ENCODE data around the gene PDIA4. TPM values are rescaled to one million over a fixed set of nuclear protein-coding genes. Genes with fewer than 3 reads are reported as not detected.

Gene PDIA4
- total RNA-seq, 4 donors from 2014 or later: 48.6 to 61.8 (median 57.4) TPM

DNA sequence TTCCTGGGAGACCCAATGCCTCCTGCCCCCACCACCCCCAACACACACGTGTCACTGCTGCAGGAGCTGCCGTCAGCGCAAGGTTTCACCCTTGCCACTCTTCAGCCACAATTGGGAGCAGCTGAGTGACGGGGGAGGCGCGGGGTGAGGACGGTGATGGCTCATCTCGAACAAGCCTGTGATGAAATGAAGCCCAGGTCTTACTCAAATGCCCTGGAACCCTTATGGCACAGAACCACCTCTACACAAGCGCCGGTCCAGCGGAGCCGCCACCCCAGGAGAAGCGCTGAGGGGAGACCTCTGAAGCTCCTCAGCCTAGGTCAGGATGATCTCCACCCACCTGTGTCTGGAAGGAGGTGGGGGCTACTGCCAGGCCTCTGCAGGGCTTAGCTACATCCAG, 25.7 kb downstream of the PDIA4 start:
- no peak overlapping the region for H3K4me3 ChIP-seq
- WGBS: 89% methylated on average over 6 of the region's 13 CpGs
- H3K4me1 ChIP-seq: no peaks in the 10 kb centered on the region
- H3K27ac ChIP-seq: no peak overlapping the region
- no peaks in the 10 kb centered on the region for H3K27me3 ChIP-seq
- no peaks in the 10 kb centered on the region for H3K9me3 ChIP-seq
- TF ChIP-seq EP300 (IDR thresholded peaks at IDR 0.05) (no peak), POLR2A (IDR thresholded peaks at IDR 0.05) (no peak), POLR2AphosphoS5 (IDR thresholded peaks at IDR 0.05) (no peak)
- TF ChIP-seq, protein P1, sequence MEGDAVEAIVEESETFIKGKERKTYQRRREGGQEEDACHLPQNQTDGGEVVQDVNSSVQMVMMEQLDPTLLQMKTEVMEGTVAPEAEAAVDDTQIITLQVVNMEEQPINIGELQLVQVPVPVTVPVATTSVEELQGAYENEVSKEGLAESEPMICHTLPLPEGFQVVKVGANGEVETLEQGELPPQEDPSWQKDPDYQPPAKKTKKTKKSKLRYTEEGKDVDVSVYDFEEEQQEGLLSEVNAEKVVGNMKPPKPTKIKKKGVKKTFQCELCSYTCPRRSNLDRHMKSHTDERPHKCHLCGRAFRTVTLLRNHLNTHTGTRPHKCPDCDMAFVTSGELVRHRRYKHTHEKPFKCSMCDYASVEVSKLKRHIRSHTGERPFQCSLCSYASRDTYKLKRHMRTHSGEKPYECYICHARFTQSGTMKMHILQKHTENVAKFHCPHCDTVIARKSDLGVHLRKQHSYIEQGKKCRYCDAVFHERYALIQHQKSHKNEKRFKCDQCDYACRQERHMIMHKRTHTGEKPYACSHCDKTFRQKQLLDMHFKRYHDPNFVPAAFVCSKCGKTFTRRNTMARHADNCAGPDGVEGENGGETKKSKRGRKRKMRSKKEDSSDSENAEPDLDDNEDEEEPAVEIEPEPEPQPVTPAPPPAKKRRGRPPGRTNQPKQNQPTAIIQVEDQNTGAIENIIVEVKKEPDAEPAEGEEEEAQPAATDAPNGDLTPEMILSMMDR (IDR thresholded peaks at IDR 0.05): no peak
- DNase-seq (ENCODE audit: low spot score in 2 of 2): no peak
- peaks cover 47% of the 10 kb centered on the region for H3K36me3 ChIP-seq

GRCh38 chr7:149001427-149002068, 26.8 kb downstream of the PDIA4 start:
- Histone ChIP-seq H3K4me1 (no peaks in the 10 kb centered on the region), H3K36me3 (peaks cover 37% of the 10 kb centered on the region), H3K9me3 (no peaks in the 10 kb centered on the region), H3K27me3 (no peaks in the 10 kb centered on the region), H3K4me3 (no peak overlapping the region), H3K27ac (no peak overlapping the region)
- 83% methylated on average over 11 of the region's 11 CpGs for WGBS
- DNase-seq (ENCODE audit: low spot score in 2 of 2): no peak
- TF ChIP-seq POLR2A (IDR thresholded peaks at IDR 0.05) (no peak), POLR2AphosphoS5 (IDR thresholded peaks at IDR 0.05) (no peak), EP300 (IDR thresholded peaks at IDR 0.05) (no peak)
- TF ChIP-seq, protein P1 (IDR thresholded peaks at IDR 0.05): no peak

- H3K27me3 ChIP-seq: no peaks in the 10 kb centered on the region
- H3K27ac ChIP-seq: no peak overlapping the region
- TF ChIP-seq EP300 (IDR thresholded peaks at IDR 0.05) (no peak), POLR2A (IDR thresholded peaks at IDR 0.05) (no peak), POLR2AphosphoS5 (IDR thresholded peaks at IDR 0.05) (no peak)
- TF ChIP-seq, protein P1 (IDR thresholded peaks at IDR 0.05): no peak
- peaks cover 33% of the 10 kb centered on the region for H3K36me3 ChIP-seq
- H3K4me3 ChIP-seq: no peak overlapping the region
- DNase-seq (ENCODE audit: low spot score in 2 of 2): no peak
- 77% methylated on average over 5 of the region's 5 CpGs for WGBS
- H3K9me3 ChIP-seq: no peaks in the 10 kb centered on the region
- no peaks in the 10 kb centered on the region for H3K4me1 ChIP-seq
These were observed 27.3 kb downstream of the PDIA4 start for GRCh38 chr7:149000961-149001360.

DNA sequence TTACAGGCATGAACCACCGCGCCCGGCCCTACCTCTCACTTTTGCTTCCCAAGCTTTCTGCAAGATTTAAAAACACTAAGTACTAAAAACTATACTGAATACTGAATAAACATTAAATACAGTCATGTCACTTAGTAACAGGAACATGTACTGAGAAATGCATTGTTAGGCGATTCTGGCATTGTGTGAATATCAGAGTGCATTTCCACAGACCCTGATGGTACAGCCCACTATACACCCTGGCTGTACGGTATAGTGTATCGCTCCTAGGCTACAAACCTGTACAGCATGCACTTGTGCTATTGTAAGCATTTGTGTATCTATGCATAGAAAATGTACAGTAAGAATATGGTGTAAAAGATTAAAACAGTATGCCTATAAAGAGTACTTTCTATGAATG, 29.1 kb downstream of the PDIA4 start:
- no peak overlapping the region for H3K27ac ChIP-seq
- WGBS: 93% methylated on average over 6 of the region's 6 CpGs
- H3K4me1 ChIP-seq: no peaks in the 10 kb centered on the region
- no peak overlapping the region for H3K4me3 ChIP-seq
- peaks cover 27% of the 10 kb centered on the region for H3K36me3 ChIP-seq
- H3K9me3 ChIP-seq: no peaks in the 10 kb centered on the region
- no peaks in the 10 kb centered on the region for H3K27me3 ChIP-seq
- TF ChIP-seq, protein P1 (IDR thresholded peaks at IDR 0.05): no peak
- no peak for TF ChIP-seq POLR2A (IDR thresholded peaks at IDR 0.05)
- no peak for TF ChIP-seq POLR2AphosphoS5 (IDR thresholded peaks at IDR 0.05)
- DNase-seq (ENCODE audit: low spot score in 2 of 2): no peak

DNA sequence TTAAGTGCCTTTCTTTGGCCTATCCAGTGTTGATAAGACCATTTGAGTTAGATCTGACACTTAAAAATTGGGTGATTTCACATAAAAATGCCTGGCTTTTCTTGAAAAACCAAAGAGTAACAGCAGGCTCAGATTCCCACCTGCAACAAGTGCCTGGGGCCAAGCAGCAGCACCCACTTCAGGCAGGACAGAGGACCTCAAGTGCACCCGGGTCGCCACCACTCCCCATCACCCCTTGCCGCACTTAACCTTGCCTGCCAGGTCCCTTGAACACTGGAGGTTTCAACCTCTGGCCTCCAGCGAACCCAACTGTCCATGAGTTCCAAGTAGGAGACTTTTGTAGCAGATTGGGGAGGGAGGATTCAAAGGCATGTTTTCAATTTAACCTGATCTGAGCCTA, 30.8 kb downstream of the PDIA4 start:
- WGBS: 90% methylated on average over 4 of the region's 4 CpGs
- TF ChIP-seq POLR2AphosphoS5 (IDR thresholded peaks at IDR 0.05) (no peak), POLR2A (IDR thresholded peaks at IDR 0.05) (no peak), EP300 (IDR thresholded peaks at IDR 0.05) (no peak)
- TF ChIP-seq, protein P1 (IDR thresholded peaks at IDR 0.05): no peak
- H3K4me3 ChIP-seq: no peak overlapping the region
- H3K4me1 ChIP-seq: no peaks in the 10 kb centered on the region
- no peak for DNase-seq (ENCODE audit: low spot score in 2 of 2)
- no peaks in the 10 kb centered on the region for H3K9me3 ChIP-seq
- no peaks in the 10 kb centered on the region for H3K27me3 ChIP-seq
- no peak overlapping the region for H3K27ac ChIP-seq
- H3K36me3 ChIP-seq: peaks cover 10% of the 10 kb centered on the region
